Measurements from ENCODE around the gene ZNF697.
"Not testable (repeated sequence)": the region's sequence is repeated elsewhere in the genome, so short reads cannot be mapped to it uniquely, and the experiment has no call there.

Gene ZNF697

DNA sequence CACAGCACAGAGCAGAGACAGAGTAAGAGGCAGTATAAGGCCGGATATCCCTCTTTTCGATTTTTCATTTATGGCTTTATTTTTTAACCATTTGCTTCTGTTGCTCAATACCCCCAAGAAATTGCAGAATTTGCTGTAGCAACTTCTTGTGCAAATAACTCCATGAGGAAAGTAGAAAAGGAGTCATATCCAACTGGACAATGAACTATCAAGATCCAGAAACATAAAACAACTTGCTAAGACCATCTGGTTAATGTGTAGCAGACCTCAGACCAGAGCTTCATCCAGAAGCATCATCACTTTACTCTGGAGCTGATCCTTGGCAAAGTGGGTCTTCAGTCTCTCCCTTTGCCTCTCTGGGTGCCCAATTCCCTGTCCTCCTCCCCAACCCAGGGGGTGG, 45.9 kb downstream of the ZNF697 start:
- H3K36me3 ChIP-seq (ENCODE audit: control insufficient read depth, insufficient read depth, low read length), result no peaks in the 10 kb centered on the region
- H3K9me3 ChIP-seq (ENCODE audit: control insufficient read depth, insufficient read depth, low read depth, low read length), result no peaks in the 10 kb centered on the region
- H3K4me3 ChIP-seq (ENCODE audit: low read depth, low read length), result no peak overlapping the region
- no peak overlapping the region for H3K9ac ChIP-seq (ENCODE audit: low read length)
- no peaks in the 10 kb centered on the region for H3K27me3 ChIP-seq (ENCODE audit: control insufficient read depth, insufficient read depth, low read length)
- no peaks in the 10 kb centered on the region for H3K4me1 ChIP-seq (ENCODE audit: control insufficient read depth, insufficient read depth, low read length)
- no peak overlapping the region for H3K27ac ChIP-seq (ENCODE audit: low read depth, low read length)

- no peaks in the 10 kb centered on the region for H3K4me1 ChIP-seq (ENCODE audit: control insufficient read depth, insufficient read depth, low read length)
- no peak overlapping the region for H3K9ac ChIP-seq (ENCODE audit: low read length)
- H3K9me3 ChIP-seq (ENCODE audit: control insufficient read depth, insufficient read depth, low read depth, low read length), result no peaks in the 10 kb centered on the region
- H3K27me3 ChIP-seq (ENCODE audit: control insufficient read depth, insufficient read depth, low read length), result no peaks in the 10 kb centered on the region
- no peak overlapping the region for H3K27ac ChIP-seq (ENCODE audit: low read depth, low read length)
- no peaks in the 10 kb centered on the region for H3K36me3 ChIP-seq (ENCODE audit: control insufficient read depth, insufficient read depth, low read length)
- H3K4me3 ChIP-seq (ENCODE audit: low read depth, low read length), result no peak overlapping the region
Observed at GRCh38 chr1:119600976-119601375, 47.1 kb downstream of the ZNF697 start.

- Histone ChIP-seq H3K27ac (ENCODE audit: low read depth, low read length) (no peak overlapping the region), H3K36me3 (ENCODE audit: control insufficient read depth, insufficient read depth, low read length) (no peaks in the 10 kb centered on the region), H3K9ac (ENCODE audit: low read length) (no peak overlapping the region), H3K27me3 (ENCODE audit: control insufficient read depth, insufficient read depth, low read length) (no peaks in the 10 kb centered on the region), H3K4me1 (ENCODE audit: control insufficient read depth, insufficient read depth, low read length) (no peaks in the 10 kb centered on the region), H3K9me3 (ENCODE audit: control insufficient read depth, insufficient read depth, low read depth, low read length) (no peaks in the 10 kb centered on the region), H3K4me3 (ENCODE audit: low read depth, low read length) (no peak overlapping the region)
Observed at GRCh38 chr1:119600561-119600960, 47.5 kb downstream of the ZNF697 start.

GRCh38 chr1:119595606-119596005, 52.5 kb downstream of the ZNF697 start:
- no peak overlapping the region for H3K9ac ChIP-seq (ENCODE audit: low read length)
- no peak overlapping the region for H3K27ac ChIP-seq (ENCODE audit: low read depth, low read length)
- H3K9me3 ChIP-seq (ENCODE audit: control insufficient read depth, insufficient read depth, low read depth, low read length), result no peaks in the 10 kb centered on the region
- no peaks in the 10 kb centered on the region for H3K27me3 ChIP-seq (ENCODE audit: control insufficient read depth, insufficient read depth, low read length)
- H3K4me3 ChIP-seq (ENCODE audit: low read depth, low read length), result no peak overlapping the region
- H3K4me1 ChIP-seq (ENCODE audit: control insufficient read depth, insufficient read depth, low read length), result no peaks in the 10 kb centered on the region
- no peaks in the 10 kb centered on the region for H3K36me3 ChIP-seq (ENCODE audit: control insufficient read depth, insufficient read depth, low read length)

GRCh38 chr1:119595168-119595567, 52.9 kb downstream of the ZNF697 start:
- H3K4me3 ChIP-seq (ENCODE audit: low read depth, low read length), result no peak overlapping the region
- no peak overlapping the region for H3K27ac ChIP-seq (ENCODE audit: low read depth, low read length)
- no peak overlapping the region for H3K9ac ChIP-seq (ENCODE audit: low read length)
- no peaks in the 10 kb centered on the region for H3K9me3 ChIP-seq (ENCODE audit: control insufficient read depth, insufficient read depth, low read depth, low read length)
- H3K27me3 ChIP-seq (ENCODE audit: control insufficient read depth, insufficient read depth, low read length), result no peaks in the 10 kb centered on the region
- H3K36me3 ChIP-seq (ENCODE audit: control insufficient read depth, insufficient read depth, low read length), result no peaks in the 10 kb centered on the region
- no peaks in the 10 kb centered on the region for H3K4me1 ChIP-seq (ENCODE audit: control insufficient read depth, insufficient read depth, low read length)

DNA sequence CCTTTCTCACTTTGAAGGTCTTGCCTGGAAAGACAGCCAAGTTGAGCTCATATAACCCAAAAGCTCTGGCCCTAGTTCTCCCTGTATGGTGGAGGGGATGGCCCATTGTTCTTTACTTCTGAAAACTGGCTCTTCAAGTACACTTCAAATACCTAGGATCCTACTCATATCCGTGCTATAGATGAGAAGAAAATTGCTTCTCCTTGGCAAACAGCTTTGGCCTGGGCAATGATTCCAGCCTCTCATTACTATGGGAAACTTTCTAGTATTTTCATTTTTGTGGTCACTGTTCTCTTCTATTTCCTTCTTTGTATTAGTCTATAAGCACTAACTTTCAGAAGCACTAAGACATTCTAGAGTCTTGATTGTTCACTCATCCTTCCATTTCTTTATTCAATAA, 53.7 kb downstream of the ZNF697 start:
- Histone ChIP-seq H3K4me1 (ENCODE audit: control insufficient read depth, insufficient read depth, low read length) (no peaks in the 10 kb centered on the region), H3K27me3 (ENCODE audit: control insufficient read depth, insufficient read depth, low read length) (no peaks in the 10 kb centered on the region), H3K36me3 (ENCODE audit: control insufficient read depth, insufficient read depth, low read length) (no peaks in the 10 kb centered on the region), H3K9ac (ENCODE audit: low read length) (no peak overlapping the region), H3K4me3 (ENCODE audit: low read depth, low read length) (no peak overlapping the region), H3K27ac (ENCODE audit: low read depth, low read length) (no peak overlapping the region), H3K9me3 (ENCODE audit: control insufficient read depth, insufficient read depth, low read depth, low read length) (no peaks in the 10 kb centered on the region)

GRCh38 chr1:119593805-119594204, 54.3 kb downstream of the ZNF697 start:
- no peak overlapping the region for H3K4me3 ChIP-seq (ENCODE audit: low read depth, low read length)
- H3K36me3 ChIP-seq (ENCODE audit: control insufficient read depth, insufficient read depth, low read length), result no peaks in the 10 kb centered on the region
- no peaks in the 10 kb centered on the region for H3K4me1 ChIP-seq (ENCODE audit: control insufficient read depth, insufficient read depth, low read length)
- no peaks in the 10 kb centered on the region for H3K9me3 ChIP-seq (ENCODE audit: control insufficient read depth, insufficient read depth, low read depth, low read length)
- H3K9ac ChIP-seq (ENCODE audit: low read length), result no peak overlapping the region
- H3K27me3 ChIP-seq (ENCODE audit: control insufficient read depth, insufficient read depth, low read length), result no peaks in the 10 kb centered on the region
- no peak overlapping the region for H3K27ac ChIP-seq (ENCODE audit: low read depth, low read length)

DNA sequence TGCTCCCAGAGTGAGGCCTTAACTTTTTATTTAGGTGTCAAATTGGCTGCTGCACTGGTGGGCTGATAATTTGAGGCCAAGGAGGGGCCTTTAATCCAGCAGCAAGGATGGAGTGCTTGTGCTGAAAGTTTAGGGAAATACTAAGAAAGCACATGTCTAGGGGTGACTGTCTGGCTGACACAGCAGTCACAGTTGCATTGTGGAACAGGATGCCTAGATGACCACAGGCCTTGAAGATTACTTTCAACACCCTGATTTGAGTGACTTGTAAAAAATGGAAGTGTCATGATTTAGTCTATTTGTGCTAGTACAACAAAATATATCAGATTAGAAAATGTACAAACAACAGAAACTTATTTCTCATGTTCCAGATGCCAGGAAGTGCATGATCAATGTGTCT, 57.7 kb downstream of the ZNF697 start:
- Histone ChIP-seq H3K9me3 (ENCODE audit: control insufficient read depth, insufficient read depth, low read depth, low read length) (no peaks in the 10 kb centered on the region), H3K9ac (ENCODE audit: low read length) (no peak overlapping the region), H3K27ac (ENCODE audit: low read depth, low read length) (no peak overlapping the region), H3K4me1 (ENCODE audit: control insufficient read depth, insufficient read depth, low read length) (no peaks in the 10 kb centered on the region), H3K27me3 (ENCODE audit: control insufficient read depth, insufficient read depth, low read length) (no peaks in the 10 kb centered on the region), H3K36me3 (ENCODE audit: control insufficient read depth, insufficient read depth, low read length) (no peaks in the 10 kb centered on the region), H3K4me3 (ENCODE audit: low read depth, low read length) (no peak overlapping the region)

GRCh38 chr1:119588621-119589020, 59.4 kb downstream of the ZNF697 start:
- Histone ChIP-seq H3K9me3 (ENCODE audit: control insufficient read depth, insufficient read depth, low read depth, low read length) (no peaks in the 10 kb centered on the region), H3K27ac (ENCODE audit: low read depth, low read length) (no peak overlapping the region), H3K36me3 (ENCODE audit: control insufficient read depth, insufficient read depth, low read length) (no peaks in the 10 kb centered on the region), H3K4me1 (ENCODE audit: control insufficient read depth, insufficient read depth, low read length) (no peaks in the 10 kb centered on the region), H3K4me3 (ENCODE audit: low read depth, low read length) (no peak overlapping the region), H3K9ac (ENCODE audit: low read length) (no peak overlapping the region), H3K27me3 (ENCODE audit: control insufficient read depth, insufficient read depth, low read length) (no peaks in the 10 kb centered on the region)

DNA sequence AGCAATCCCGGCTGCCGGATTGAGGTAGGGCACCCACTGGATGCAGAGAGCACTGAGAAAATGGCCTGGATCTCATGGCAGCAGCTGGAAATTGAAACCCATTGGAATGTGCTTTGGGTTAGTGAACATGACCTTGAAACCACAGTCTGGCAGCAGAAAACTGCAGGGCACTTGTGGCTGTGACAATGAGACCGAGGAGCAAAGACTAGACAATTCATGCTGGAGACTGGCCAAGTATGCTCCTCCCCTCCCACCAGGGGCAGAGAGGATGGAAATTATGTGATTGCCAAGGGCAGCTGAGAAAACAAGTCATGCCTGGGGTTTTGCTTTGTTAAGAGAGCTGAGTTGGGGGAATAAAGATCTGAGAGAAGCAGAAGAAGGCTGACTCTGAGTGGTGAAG, 60.7 kb downstream of the ZNF697 start:
- Histone ChIP-seq H3K4me1 (ENCODE audit: control insufficient read depth, insufficient read depth, low read length) (no peaks in the 10 kb centered on the region), H3K27ac (ENCODE audit: low read depth, low read length) (no peak overlapping the region), H3K27me3 (ENCODE audit: control insufficient read depth, insufficient read depth, low read length) (no peaks in the 10 kb centered on the region), H3K4me3 (ENCODE audit: low read depth, low read length) (no peak overlapping the region), H3K9ac (ENCODE audit: low read length) (no peak overlapping the region), H3K9me3 (ENCODE audit: control insufficient read depth, insufficient read depth, low read depth, low read length) (no peaks in the 10 kb centered on the region), H3K36me3 (ENCODE audit: control insufficient read depth, insufficient read depth, low read length) (no peaks in the 10 kb centered on the region)

- not testable (repeated sequence) for H3K27me3 ChIP-seq (ENCODE audit: control insufficient read depth, insufficient read depth, low read length); H3K27ac ChIP-seq (ENCODE audit: low read depth, low read length); H3K4me1 ChIP-seq (ENCODE audit: control insufficient read depth, insufficient read depth, low read length); H3K36me3 ChIP-seq (ENCODE audit: control insufficient read depth, insufficient read depth, low read length); H3K4me3 ChIP-seq (ENCODE audit: low read depth, low read length); H3K9ac ChIP-seq (ENCODE audit: low read length); H3K9me3 ChIP-seq (ENCODE audit: control insufficient read depth, insufficient read depth, low read depth, low read length)
Observed at GRCh38 chr1:119585801-119586200, 62.3 kb downstream of the ZNF697 start.

DNA sequence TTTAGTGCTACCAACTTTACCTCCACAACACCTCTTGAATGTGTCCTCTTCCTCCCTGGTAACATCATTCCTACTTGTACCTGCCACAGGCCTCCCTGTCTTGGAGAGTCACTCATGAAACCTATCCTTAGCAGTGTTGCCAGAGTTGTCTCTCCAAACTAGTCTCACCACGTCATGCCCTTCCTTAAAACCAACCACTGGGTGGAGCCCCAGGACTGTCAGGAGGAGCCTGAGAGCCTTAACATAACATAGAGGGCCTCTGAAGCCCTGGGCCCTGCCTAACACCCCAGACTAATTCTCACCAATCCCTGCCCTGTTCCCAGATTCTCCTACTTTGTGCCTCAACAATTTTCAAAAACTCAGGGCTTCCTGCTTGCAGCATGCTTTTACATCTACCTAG, 65.3 kb downstream of the ZNF697 start:
- H3K4me1 ChIP-seq (ENCODE audit: control insufficient read depth, insufficient read depth, low read length), result peaks cover 6% of the 10 kb centered on the region; the same call in 1 of the 2 replicates
- no peak overlapping the region for H3K9ac ChIP-seq (ENCODE audit: low read length)
- H3K9me3 ChIP-seq (ENCODE audit: control insufficient read depth, insufficient read depth, low read depth, low read length), result no peaks in the 10 kb centered on the region
- H3K27ac ChIP-seq (ENCODE audit: low read depth, low read length), result no peak overlapping the region
- no peaks in the 10 kb centered on the region for H3K27me3 ChIP-seq (ENCODE audit: control insufficient read depth, insufficient read depth, low read length)
- H3K4me3 ChIP-seq (ENCODE audit: low read depth, low read length), result no peak overlapping the region
- no peaks in the 10 kb centered on the region for H3K36me3 ChIP-seq (ENCODE audit: control insufficient read depth, insufficient read depth, low read length)
